Type B pancreatic cell (in vitro differentiated cells): ENCODE measurements around the gene UBL4A. TPM values are rescaled to one million over a fixed set of nuclear protein-coding genes. Genes with fewer than 3 reads are reported as not detected.

Source experiments
- DNase-seq: peaks from one replicate; pipeline ENCODE4 v3.0.0; 2021; ENCODE audit warnings: mixed read lengths; ENCODE audit not compliant: unreplicated experiment; ENCODE audit errors: extremely low spot score
- H3K27ac Mint-ChIP-seq: 2 replicates; pipeline ENCODE4 v1.8.0; 2021; ENCODE audit warnings: mild to moderate bottlenecking, mixed read lengths
- H3K27me3 Mint-ChIP-seq: 2 replicates; pipeline ENCODE4 v1.8.0; 2021; ENCODE audit warnings: mixed read lengths
- H3K36me3 Mint-ChIP-seq: 2 replicates; pipeline ENCODE4 v1.8.0; 2021; ENCODE audit warnings: mixed read lengths
- H3K4me1 Mint-ChIP-seq: one replicate; pipeline ENCODE4 v1.8.0; 2021; ENCODE audit warnings: mixed read lengths; ENCODE audit not compliant: unreplicated experiment
- H3K4me3 Mint-ChIP-seq: 2 replicates; pipeline ENCODE4 v1.8.0; 2021; ENCODE audit warnings: mild to moderate bottlenecking, mixed read lengths
- H3K9me3 Mint-ChIP-seq: 2 replicates; pipeline ENCODE4 v1.8.0; 2021; ENCODE audit warnings: mixed read lengths
- total RNA-seq: library from RNA; stranded (reverse); gene quantifications from 2 replicates; pipeline ENCODE4 v1.2.1, GENCODE V29; 2021; ENCODE audit warnings: low replicate concordance
- TF ChIP-seq, protein P1 (sequence below): fragments of 200-600 bp; sonication (generic); conservative IDR thresholded peaks from 2 replicates; pipeline ENCODE4 v1.5.0; 2021; ENCODE audit warnings: antibody characterized with exemption, mild to moderate bottlenecking

UBL4A gene
- total RNA-seq, 1 donor from 2014 or later: 23.3 TPM

DNA sequence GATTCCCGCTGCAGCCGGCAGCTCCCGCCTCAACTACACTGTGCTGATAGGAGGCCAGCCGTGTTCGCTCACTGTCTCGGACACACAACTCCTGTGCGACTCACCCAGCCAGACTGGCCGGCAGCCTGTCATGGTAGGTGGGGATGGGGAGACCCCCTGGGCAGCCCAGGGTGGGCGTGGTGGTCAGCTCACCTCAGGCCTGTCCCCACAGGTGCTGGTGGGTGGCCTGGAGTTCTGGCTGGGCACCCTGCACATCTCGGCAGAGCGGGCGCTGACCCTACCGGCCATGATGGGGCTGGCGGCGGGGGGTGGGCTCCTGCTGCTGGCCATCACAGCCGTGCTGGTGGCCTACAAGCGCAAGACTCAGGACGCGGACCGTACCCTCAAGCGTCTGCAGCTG, 18.9 kb downstream of the UBL4A start:
- no peaks in the 10 kb centered on the region for H3K4me1 Mint-ChIP-seq
- TF ChIP-seq, protein P1, sequence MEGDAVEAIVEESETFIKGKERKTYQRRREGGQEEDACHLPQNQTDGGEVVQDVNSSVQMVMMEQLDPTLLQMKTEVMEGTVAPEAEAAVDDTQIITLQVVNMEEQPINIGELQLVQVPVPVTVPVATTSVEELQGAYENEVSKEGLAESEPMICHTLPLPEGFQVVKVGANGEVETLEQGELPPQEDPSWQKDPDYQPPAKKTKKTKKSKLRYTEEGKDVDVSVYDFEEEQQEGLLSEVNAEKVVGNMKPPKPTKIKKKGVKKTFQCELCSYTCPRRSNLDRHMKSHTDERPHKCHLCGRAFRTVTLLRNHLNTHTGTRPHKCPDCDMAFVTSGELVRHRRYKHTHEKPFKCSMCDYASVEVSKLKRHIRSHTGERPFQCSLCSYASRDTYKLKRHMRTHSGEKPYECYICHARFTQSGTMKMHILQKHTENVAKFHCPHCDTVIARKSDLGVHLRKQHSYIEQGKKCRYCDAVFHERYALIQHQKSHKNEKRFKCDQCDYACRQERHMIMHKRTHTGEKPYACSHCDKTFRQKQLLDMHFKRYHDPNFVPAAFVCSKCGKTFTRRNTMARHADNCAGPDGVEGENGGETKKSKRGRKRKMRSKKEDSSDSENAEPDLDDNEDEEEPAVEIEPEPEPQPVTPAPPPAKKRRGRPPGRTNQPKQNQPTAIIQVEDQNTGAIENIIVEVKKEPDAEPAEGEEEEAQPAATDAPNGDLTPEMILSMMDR: no peak
- H3K36me3 Mint-ChIP-seq: no peaks in the 10 kb centered on the region
- DNase-seq: no peak
- no peak overlapping the region for H3K4me3 Mint-ChIP-seq
- H3K27me3 Mint-ChIP-seq: no peaks in the 10 kb centered on the region
- no peaks in the 10 kb centered on the region for H3K9me3 Mint-ChIP-seq
- no peak overlapping the region for H3K27ac Mint-ChIP-seq

DNA sequence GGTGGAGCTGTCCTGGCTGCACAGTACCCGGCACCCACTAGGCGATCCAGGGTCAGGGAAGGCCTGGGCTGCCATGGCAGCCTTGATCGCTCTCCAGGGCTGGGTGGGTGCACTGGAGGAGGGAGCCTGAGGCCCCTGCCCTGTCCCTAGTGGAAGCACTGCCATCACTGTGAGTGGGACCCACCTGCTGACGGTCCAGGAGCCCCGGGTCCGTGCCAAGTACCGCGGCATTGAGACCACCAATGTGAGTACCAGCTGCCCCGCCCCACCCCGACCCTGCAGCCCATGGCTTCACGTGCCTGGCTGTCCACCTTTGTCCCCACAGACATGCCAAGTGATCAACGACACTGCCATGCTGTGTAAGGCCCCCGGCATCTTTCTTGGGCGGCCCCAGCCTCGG, 19.5 kb downstream of the UBL4A start:
- Mint-ChIP-seq H3K36me3 (no peaks in the 10 kb centered on the region), H3K4me3 (no peak overlapping the region), H3K27me3 (no peaks in the 10 kb centered on the region), H3K4me1 (no peaks in the 10 kb centered on the region), H3K9me3 (no peaks in the 10 kb centered on the region), H3K27ac (no peak overlapping the region)
- TF ChIP-seq, protein P1: no peak
- no peak for DNase-seq

DNA sequence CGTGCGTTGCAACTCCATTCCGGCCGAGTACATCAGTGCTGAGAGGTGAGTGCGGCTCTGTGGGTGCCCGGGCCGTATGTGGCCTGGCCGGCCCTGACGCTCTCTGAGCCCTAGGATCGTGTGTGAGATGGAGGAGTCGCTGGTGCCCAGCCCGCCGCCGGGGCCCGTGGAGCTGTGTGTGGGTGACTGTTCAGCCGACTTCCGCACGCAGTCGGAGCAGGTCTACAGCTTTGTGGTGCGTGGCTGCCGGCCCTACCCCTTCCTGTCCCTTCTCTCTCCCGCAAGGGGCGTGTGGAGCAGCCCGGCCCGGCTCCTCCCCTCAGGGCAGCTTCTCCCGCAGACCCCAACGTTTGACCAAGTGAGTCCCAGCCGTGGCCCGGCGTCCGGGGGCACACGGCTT, 20.4 kb downstream of the UBL4A start:
- TF ChIP-seq, protein P1: no peak
- Mint-ChIP-seq H3K4me3 (no peak overlapping the region), H3K36me3 (no peaks in the 10 kb centered on the region), H3K27me3 (no peaks in the 10 kb centered on the region), H3K4me1 (no peaks in the 10 kb centered on the region), H3K9me3 (no peaks in the 10 kb centered on the region), H3K27ac (no peak overlapping the region)
- DNase-seq: no peak

DNA sequence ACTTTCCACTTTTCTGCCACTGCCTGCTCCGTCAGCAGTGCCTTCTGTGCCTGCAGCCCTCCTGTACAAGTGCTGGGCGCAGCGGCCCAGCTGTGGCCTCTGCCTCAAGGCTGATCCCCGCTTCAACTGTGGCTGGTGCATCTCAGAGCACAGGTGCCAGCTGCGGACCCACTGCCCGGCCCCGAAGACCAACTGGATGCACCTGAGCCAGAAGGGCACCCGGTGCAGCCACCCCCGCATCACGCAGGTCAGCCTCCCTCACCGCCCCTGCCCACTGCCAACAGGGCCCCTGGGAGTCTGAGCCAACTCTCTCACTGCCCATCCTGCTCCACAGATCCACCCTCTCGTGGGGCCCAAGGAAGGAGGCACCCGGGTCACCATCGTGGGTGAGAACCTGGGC, 20.8 kb downstream of the UBL4A start:
- Mint-ChIP-seq H3K4me1 (no peaks in the 10 kb centered on the region), H3K27ac (no peak overlapping the region), H3K4me3 (no peak overlapping the region), H3K27me3 (no peaks in the 10 kb centered on the region), H3K9me3 (no peaks in the 10 kb centered on the region), H3K36me3 (no peaks in the 10 kb centered on the region)
- TF ChIP-seq, protein P1: no peak
- DNase-seq: no peak

DNA sequence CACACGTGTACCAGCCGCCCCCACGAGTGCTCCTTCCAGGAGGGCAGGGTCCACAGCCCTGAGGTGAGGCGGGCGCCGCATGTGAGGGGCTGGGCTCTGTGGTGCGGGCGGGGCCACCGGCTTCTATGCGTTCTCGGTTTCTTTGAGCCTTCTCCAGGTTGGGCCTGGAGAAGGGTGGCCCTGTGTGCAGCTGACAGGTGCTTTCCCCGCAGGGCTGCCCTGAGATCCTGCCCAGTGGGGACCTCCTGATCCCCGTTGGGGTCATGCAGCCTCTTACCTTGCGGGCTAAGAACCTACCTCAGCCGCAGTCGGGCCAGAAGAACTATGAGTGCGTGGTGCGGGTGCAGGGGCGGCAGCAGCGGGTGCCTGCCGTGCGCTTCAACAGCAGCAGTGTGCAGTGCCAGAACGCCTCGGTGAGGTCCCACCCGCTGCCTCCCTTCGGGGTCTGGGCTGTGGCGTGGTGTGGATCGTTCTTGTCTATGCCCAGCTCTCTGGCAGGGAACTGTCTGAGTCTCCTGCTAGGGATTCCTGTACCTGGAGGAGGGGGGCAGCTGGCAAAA, 21.5 kb downstream of the UBL4A start:
- Mint-ChIP-seq H3K36me3 (no peaks in the 10 kb centered on the region), H3K4me1 (no peaks in the 10 kb centered on the region), H3K9me3 (no peaks in the 10 kb centered on the region), H3K4me3 (no peak overlapping the region), H3K27ac (no peak overlapping the region), H3K27me3 (no peaks in the 10 kb centered on the region)
- no peak for DNase-seq
- TF ChIP-seq, protein P1: no peak

DNA sequence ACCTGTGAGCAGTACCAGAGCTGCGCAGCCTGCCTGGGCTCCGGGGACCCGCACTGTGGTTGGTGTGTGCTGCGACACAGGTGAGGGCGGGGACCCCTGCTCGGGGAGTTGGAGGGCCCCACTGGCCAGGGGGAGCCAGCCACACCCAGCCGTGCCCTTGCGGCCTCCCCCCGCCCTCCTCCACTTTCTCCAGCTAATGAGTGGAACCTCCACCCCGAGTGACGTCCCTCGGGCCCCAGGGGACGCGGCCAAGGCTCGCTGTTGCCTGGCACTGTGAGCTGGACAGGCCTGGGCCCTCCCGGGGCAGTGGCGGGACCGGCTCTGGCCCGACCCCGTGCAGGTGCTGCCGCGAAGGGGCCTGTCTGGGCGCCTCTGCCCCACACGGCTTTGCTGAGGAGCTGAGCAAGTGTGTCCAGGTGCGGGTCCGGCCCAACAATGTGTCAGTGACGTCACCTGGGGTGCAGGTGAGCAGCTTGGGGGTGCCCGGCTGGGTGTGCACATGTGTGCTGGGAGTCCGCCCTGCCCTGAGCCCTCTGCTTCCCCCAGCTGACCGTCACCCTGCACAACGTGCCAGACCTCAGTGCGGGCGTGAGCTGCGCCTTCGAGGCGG, 22.7 kb downstream of the UBL4A start:
- no peaks in the 10 kb centered on the region for H3K4me1 Mint-ChIP-seq
- DNase-seq: no peak
- TF ChIP-seq, protein P1: no peak
- no peak overlapping the region for H3K4me3 Mint-ChIP-seq
- H3K9me3 Mint-ChIP-seq: no peaks in the 10 kb centered on the region
- H3K27ac Mint-ChIP-seq: no peak overlapping the region
- no peaks in the 10 kb centered on the region for H3K27me3 Mint-ChIP-seq
- no peaks in the 10 kb centered on the region for H3K36me3 Mint-ChIP-seq
